Breast epithelium (tissue), 4 donors: Measurements from ENCODE around the gene CMKLR1. TPM values are rescaled to one million over a fixed set of nuclear protein-coding genes. Genes with fewer than 3 reads are reported as not detected.
A peak's percentile ranks its signal among the peaks of the same experiment; 100 is the strongest.

Experiments
- DNase-seq, 2 donors: peaks; one replicate each; pipeline ENCODE4 v3.0.0-alpha.2; 2019; ENCODE audit warnings: low spot score in 2 of 2
- H3K27ac ChIP-seq, 2 donors: fragments of 200-600 bp; sonication (generic) in 1 of 2; one replicate each; pipeline ENCODE4 v1.5.1; 2016 to 2019; ENCODE audit warnings: mild to moderate bottlenecking in 1 of 2
- H3K27me3 ChIP-seq, 2 donors: fragments of 200-600 bp; sonication (generic) in 1 of 2; one replicate each; pipeline versions ENCODE4 v1.5.1 to v1.6.0; 2017 to 2019; ENCODE audit warnings: control low read depth in 1 of 2, mild to moderate bottlenecking in 1 of 2
- H3K36me3 ChIP-seq: fragments of 200-600 bp; one replicate; pipeline ENCODE4 v1.5.1; 2019
- H3K4me1 ChIP-seq, 2 donors: fragments of 200-600 bp; sonication (generic); one replicate each; pipeline ENCODE4 v1.5.1; 2016 to 2019; ENCODE audit warnings: control low read depth in 1 of 2
- H3K4me3 ChIP-seq, 3 donors: fragments of 200-600 bp; sonication (generic); 1 replicate in 2 of 3; 2 replicates in 1 of 3; pipeline ENCODE4 v1.5.1; 2016 to 2019; ENCODE audit warnings: mild to moderate bottlenecking in 3 of 3, moderate library complexity in 2 of 3
- H3K9me3 ChIP-seq, 2 donors: fragments of 200-600 bp; sonication (generic) in 1 of 2; one replicate each; pipeline ENCODE4 v1.5.1; 2016 to 2019; ENCODE audit warnings: control low read depth in 1 of 2
- CTCF ChIP-seq, 3 donors: fragments of 450-650 bp; IDR thresholded peaks; one replicate each; pipeline ENCODE4 v1.5.1; 2016 to 2017; ENCODE audit warnings: antibody characterized with exemption in 3 of 3, mild to moderate bottlenecking in 3 of 3, moderate library complexity in 3 of 3
- POLR2A ChIP-seq: fragments of 450-650 bp; IDR thresholded peaks from one replicate; pipeline ENCODE4 v1.6.1; 2016; ENCODE audit warnings: antibody characterized with exemption, mild to moderate bottlenecking, moderate library complexity
- POLR2AphosphoS5 ChIP-seq, 3 donors: sonication (generic); formaldehyde crosslinking; IDR thresholded peaks; one replicate each; pipeline ENCODE4 v1.6.1; 2017; ENCODE audit warnings: antibody characterized with exemption in 3 of 3
- intact Hi-C: fragments of 100-400 bp; cut with DNase I; formaldehyde crosslinking; loops from one replicate; pipeline ENCODE4 v1.15.1; 2023; ENCODE audit warnings: low total_unique reads
- total RNA-seq, 3 donors: library from RNA; depleted of rRNA; stranded (reverse); fragments of >200 nt; gene quantifications; one replicate each; pipeline ENCODE4 v1.1.0, GENCODE V29; 2016

CMKLR1 gene
- total RNA-seq, 3 donors from 2014 or later, result 4.9 to 30.2 (median 9.1) TPM

GRCh38 chr12:108316176-108317086, 22.7 kb downstream of the CMKLR1 start:
- no peak overlapping the region for H3K4me3 ChIP-seq
- no peaks in the 10 kb centered on the region for H3K4me1 ChIP-seq
- H3K9me3 ChIP-seq, result no peaks in the 10 kb centered on the region
- no peaks in the 10 kb centered on the region for H3K27me3 ChIP-seq
- TF ChIP-seq POLR2A (no peak), CTCF (IDR thresholded peaks at IDR 0.05) (no peak), POLR2AphosphoS5 (IDR thresholded peaks at IDR 0.05) (no peak)
- no peaks in the 10 kb centered on the region for H3K36me3 ChIP-seq
- intact Hi-C loops, result no loop called here
- no peak overlapping the region for H3K27ac ChIP-seq
- DNase-seq, result no peak

GRCh38 chr12:108315486-108316105, 23.5 kb downstream of the CMKLR1 start:
- H3K27me3 ChIP-seq, result no peaks in the 10 kb centered on the region
- no peaks in the 10 kb centered on the region for H3K36me3 ChIP-seq
- intact Hi-C loops, result no loop called here
- no peak for TF ChIP-seq CTCF (IDR thresholded peaks at IDR 0.05)
- TF ChIP-seq POLR2A, result no peak
- no peak for TF ChIP-seq POLR2AphosphoS5 (IDR thresholded peaks at IDR 0.05)
- no peak overlapping the region for H3K27ac ChIP-seq
- DNase-seq, result no peak
- H3K9me3 ChIP-seq, result no peaks in the 10 kb centered on the region
- H3K4me3 ChIP-seq, result no peak overlapping the region
- no peaks in the 10 kb centered on the region for H3K4me1 ChIP-seq

- no peak overlapping the region for H3K4me3 ChIP-seq
- DNase-seq, result no peak
- H3K36me3 ChIP-seq, result no peaks in the 10 kb centered on the region
- H3K27me3 ChIP-seq, result no peaks in the 10 kb centered on the region
- intact Hi-C loops, result no loop called here
- no peak for TF ChIP-seq POLR2AphosphoS5 (IDR thresholded peaks at IDR 0.05)
- TF ChIP-seq CTCF (IDR thresholded peaks at IDR 0.05), result no peak
- H3K4me1 ChIP-seq, result no peaks in the 10 kb centered on the region
- H3K9me3 ChIP-seq, result no peaks in the 10 kb centered on the region
- H3K27ac ChIP-seq, result peak overlapping the region in 1 of 2 donors; percentile 22
Measured at GRCh38 chr12:108313606-108314351, 25.3 kb downstream of the CMKLR1 start.

- intact Hi-C loops, result no loop called here
- Histone ChIP-seq H3K27me3 (no peaks in the 10 kb centered on the region), H3K4me1 (no peaks in the 10 kb centered on the region), H3K9me3 (no peaks in the 10 kb centered on the region), H3K4me3 (no peak overlapping the region), H3K36me3 (no peaks in the 10 kb centered on the region), H3K27ac (peak overlapping the region in 1 of 2 donors; percentile 22)
- TF ChIP-seq POLR2A (no peak), POLR2AphosphoS5 (IDR thresholded peaks at IDR 0.05) (no peak), CTCF (IDR thresholded peaks at IDR 0.05) (no peak)
- no peak for DNase-seq
Measured at GRCh38 chr12:108313241-108313605, 25.9 kb downstream of the CMKLR1 start.
